ENCODE measurements around the gene STAB2. TPM values are rescaled to one million over a fixed set of nuclear protein-coding genes. Genes with fewer than 3 reads are reported as not detected.

The STAB2 gene
- total RNA-seq, 1 experiment from 2014 or later = not detected

GRCh38 chr12:103580026-103580425 is 7.0 kb upstream of the STAB2 start:
- no peak for DNase-seq (ENCODE audit: low read depth)

GRCh38 chr12:103583008-103583407 is 4.1 kb upstream of the STAB2 start:
- no peak for DNase-seq (ENCODE audit: low read depth)

- DNase-seq (ENCODE audit: low read depth) = no peak
These were observed 941 bp upstream of the STAB2 start for GRCh38 chr12:103586132-103586531.

- no peak for DNase-seq (ENCODE audit: low read depth)
These were observed 1.6 kb downstream of the STAB2 start for GRCh38 chr12:103588680-103589079.

- DNase-seq (ENCODE audit: low read depth) = no peak
These were observed 2.4 kb downstream of the STAB2 start for GRCh38 chr12:103589517-103589916.

GRCh38 chr12:103590271-103590670 is 3.2 kb downstream of the STAB2 start:
- DNase-seq (ENCODE audit: low read depth) = no peak

GRCh38 chr12:103596981-103597380 is 9.9 kb downstream of the STAB2 start:
- DNase-seq (ENCODE audit: low read depth) = no peak

- DNase-seq (ENCODE audit: low read depth) = no peak
These were observed 12.2 kb downstream of the STAB2 start for GRCh38 chr12:103599274-103599673.

- no peak for DNase-seq (ENCODE audit: low read depth)
These were observed 14.1 kb downstream of the STAB2 start for GRCh38 chr12:103600967-103601728.

GRCh38 chr12:103620395-103620794 is 33.3 kb downstream of the STAB2 start:
- DNase-seq (ENCODE audit: low read depth) = no peak

GRCh38 chr12:103623716-103624115 is 36.6 kb downstream of the STAB2 start:
- DNase-seq (ENCODE audit: low read depth) = no peak

- peak; percentile 86 for DNase-seq (ENCODE audit: low read depth)
These were observed 39.4 kb downstream of the STAB2 start for GRCh38 chr12:103626498-103626897.

GRCh38 chr12:103627189-103627855 is 40.2 kb downstream of the STAB2 start:
- no peak for DNase-seq (ENCODE audit: low read depth)

- peak; percentile 83 for DNase-seq (ENCODE audit: low read depth)
These were observed 45.6 kb downstream of the STAB2 start for GRCh38 chr12:103632554-103633216.

- DNase-seq (ENCODE audit: low read depth) = no peak
These were observed 47.7 kb downstream of the STAB2 start for GRCh38 chr12:103634732-103635131.

GRCh38 chr12:103635419-103635818 is 48.3 kb downstream of the STAB2 start:
- no peak for DNase-seq (ENCODE audit: low read depth)

GRCh38 chr12:103637021-103637420 is 49.9 kb downstream of the STAB2 start:
- DNase-seq (ENCODE audit: low read depth) = no peak

GRCh38 chr12:103637429-103637828 is 50.4 kb downstream of the STAB2 start:
- no peak for DNase-seq (ENCODE audit: low read depth)

- no peak for DNase-seq (ENCODE audit: low read depth)
These were observed 52.9 kb downstream of the STAB2 start for GRCh38 chr12:103639983-103640382.

- no peak for DNase-seq (ENCODE audit: low read depth)
These were observed 53.3 kb downstream of the STAB2 start for GRCh38 chr12:103640410-103640809.

- DNase-seq (ENCODE audit: low read depth) = no peak
These were observed 53.8 kb downstream of the STAB2 start for GRCh38 chr12:103640831-103641230.

GRCh38 chr12:103642240-103642864 is 55.3 kb downstream of the STAB2 start:
- DNase-seq (ENCODE audit: low read depth) = no peak

Data from Daoy (cell line).